ENCODE results near the gene DGCR6L. TPM values are rescaled to one million over a fixed set of nuclear protein-coding genes. Genes with fewer than 3 reads are reported as not detected.
"Not testable (repeated sequence)": the region's sequence is repeated elsewhere in the genome, so short reads cannot be mapped to it uniquely, and the experiment has no call there.

DGCR6L gene
- total RNA-seq, 1 experiment from 2014 or later = 38.6 TPM

DNA sequence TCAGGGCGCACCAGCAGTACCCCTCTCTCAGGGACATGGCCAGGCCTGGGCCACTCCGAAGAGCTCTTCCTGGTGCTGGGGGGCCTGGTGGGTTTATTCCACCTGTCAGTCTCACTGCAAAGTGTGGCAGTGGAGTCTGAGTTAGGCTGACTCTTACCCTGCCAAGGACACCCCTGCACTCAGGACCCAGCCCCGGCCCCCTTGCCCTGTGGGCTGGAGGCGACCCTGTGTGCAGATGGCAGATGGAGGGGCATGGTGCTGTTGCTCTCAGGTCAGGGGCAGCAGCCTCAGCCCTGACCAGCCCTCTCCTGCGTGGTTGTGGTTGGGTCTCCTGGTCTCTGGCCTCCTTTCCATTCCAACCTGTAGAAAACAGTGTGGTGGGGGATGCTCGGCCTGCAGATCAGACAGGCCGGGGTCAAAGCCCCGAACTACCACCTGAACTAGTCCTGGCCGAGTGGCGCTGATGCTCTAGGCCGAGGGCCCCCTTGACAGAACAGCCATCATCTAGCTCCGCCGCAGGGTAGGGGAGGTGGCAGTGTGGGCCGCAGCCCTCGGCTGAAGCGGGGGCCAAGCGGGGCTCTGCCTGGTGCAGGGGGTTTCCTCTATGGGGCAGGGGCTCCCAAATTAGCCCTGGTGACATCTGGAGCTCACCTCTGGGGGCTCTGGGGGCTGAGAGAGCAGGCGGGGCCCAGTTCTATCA lies 41.8 kb downstream of the DGCR6L start:
- H3K14ac ChIP-seq (ENCODE audit: insufficient read depth, low read length); H3K9me3 Mint-ChIP-seq; H2AFZ ChIP-seq (ENCODE audit: low read length); H3K56ac ChIP-seq (ENCODE audit: insufficient read length, low read depth, low read length); H3K4me3 Mint-ChIP-seq; H4K91ac ChIP-seq (ENCODE audit: insufficient read length, low read depth, low read length); H4K5ac ChIP-seq (ENCODE audit: insufficient read length, low read depth, low read length); DNase-seq; H2BK20ac ChIP-seq (ENCODE audit: low read depth, low read length, poor library complexity, severe bottlenecking); H2BK15ac ChIP-seq (ENCODE audit: low read depth, low read length); H3K27ac Mint-ChIP-seq; H3K4ac ChIP-seq (ENCODE audit: low read depth, low read length); H2BK12ac ChIP-seq (ENCODE audit: insufficient read length, low read depth, low read length); H3K23me2 ChIP-seq (ENCODE audit: insufficient read length, low read depth, low read length, poor library complexity, severe bottlenecking); H3K23ac ChIP-seq (ENCODE audit: insufficient read length, low read depth, low read length); H4K20me1 ChIP-seq (ENCODE audit: control insufficient read depth, insufficient read depth, insufficient read length); H3K9me3 ChIP-seq (ENCODE audit: control insufficient read depth, low read depth, low read length); H3K27me3 ChIP-seq (ENCODE audit: insufficient read depth, low read length); H3K79me1 ChIP-seq (ENCODE audit: insufficient read depth, low read depth, low read length, poor library complexity, severe bottlenecking); H3K4me1 ChIP-seq (ENCODE audit: insufficient read depth, low read length); H3T11ph ChIP-seq (ENCODE audit: low read length); H3K4me2 ChIP-seq (ENCODE audit: insufficient read depth, insufficient read length, low read length); H3K27ac ChIP-seq (ENCODE audit: insufficient read length, low read depth, low read length); H2BK5ac ChIP-seq (ENCODE audit: insufficient read length, low read length); H2AK5ac ChIP-seq (ENCODE audit: insufficient read length, low read length); H2BK120ac ChIP-seq (ENCODE audit: low read depth, low read length, poor library complexity, severe bottlenecking); H3K79me2 ChIP-seq (ENCODE audit: insufficient read depth, low read length); H4K8ac ChIP-seq (replicated peaks; ENCODE audit: insufficient read length, low read depth, low read length); H3K27me3 Mint-ChIP-seq (ENCODE audit: low read depth); H3K9ac ChIP-seq (ENCODE audit: extremely low read depth, insufficient read length, low read length); H3K36me3 Mint-ChIP-seq (ENCODE audit: insufficient read depth in 1 of 3, low read depth in 3 of 3); H3K18ac ChIP-seq (ENCODE audit: insufficient read length, low read depth, low read length): not testable (repeated sequence)
- peaks cover 10 to 26% of the 10 kb centered on the region in 2 experiments for H3K4me1 Mint-ChIP-seq
- no CpG with 5 or more reads among the region's 18 CpGs for WGBS (ENCODE audit: extremely low coverage, insufficient read length, low lambda C conversion rate)

Measured in H9 (cell line).